GM12873 (cell line): Measurements from ENCODE around the gene ASPHD1.

Experiments used
- TF ChIP-seq, protein P1 (sequence below): IDR thresholded peaks from 2 replicates; pipeline ENCODE4 v1.5.1; 2012; ENCODE audit warnings: low read depth, mild to moderate bottlenecking, moderate library complexity, low read length, control low read depth; ENCODE audit not compliant: insufficient read depth; ENCODE audit errors: missing control alignments

The ASPHD1 gene, protein sequence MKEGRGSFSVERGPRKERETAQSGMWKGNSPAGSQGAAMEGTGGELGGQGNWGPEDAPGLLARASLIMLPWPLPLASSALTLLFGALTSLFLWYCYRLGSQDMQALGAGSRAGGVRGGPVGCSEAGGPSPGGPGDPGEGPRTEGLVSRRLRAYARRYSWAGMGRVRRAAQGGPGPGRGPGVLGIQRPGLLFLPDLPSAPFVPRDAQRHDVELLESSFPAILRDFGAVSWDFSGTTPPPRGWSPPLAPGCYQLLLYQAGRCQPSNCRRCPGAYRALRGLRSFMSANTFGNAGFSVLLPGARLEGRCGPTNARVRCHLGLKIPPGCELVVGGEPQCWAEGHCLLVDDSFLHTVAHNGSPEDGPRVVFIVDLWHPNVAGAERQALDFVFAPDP

DNA sequence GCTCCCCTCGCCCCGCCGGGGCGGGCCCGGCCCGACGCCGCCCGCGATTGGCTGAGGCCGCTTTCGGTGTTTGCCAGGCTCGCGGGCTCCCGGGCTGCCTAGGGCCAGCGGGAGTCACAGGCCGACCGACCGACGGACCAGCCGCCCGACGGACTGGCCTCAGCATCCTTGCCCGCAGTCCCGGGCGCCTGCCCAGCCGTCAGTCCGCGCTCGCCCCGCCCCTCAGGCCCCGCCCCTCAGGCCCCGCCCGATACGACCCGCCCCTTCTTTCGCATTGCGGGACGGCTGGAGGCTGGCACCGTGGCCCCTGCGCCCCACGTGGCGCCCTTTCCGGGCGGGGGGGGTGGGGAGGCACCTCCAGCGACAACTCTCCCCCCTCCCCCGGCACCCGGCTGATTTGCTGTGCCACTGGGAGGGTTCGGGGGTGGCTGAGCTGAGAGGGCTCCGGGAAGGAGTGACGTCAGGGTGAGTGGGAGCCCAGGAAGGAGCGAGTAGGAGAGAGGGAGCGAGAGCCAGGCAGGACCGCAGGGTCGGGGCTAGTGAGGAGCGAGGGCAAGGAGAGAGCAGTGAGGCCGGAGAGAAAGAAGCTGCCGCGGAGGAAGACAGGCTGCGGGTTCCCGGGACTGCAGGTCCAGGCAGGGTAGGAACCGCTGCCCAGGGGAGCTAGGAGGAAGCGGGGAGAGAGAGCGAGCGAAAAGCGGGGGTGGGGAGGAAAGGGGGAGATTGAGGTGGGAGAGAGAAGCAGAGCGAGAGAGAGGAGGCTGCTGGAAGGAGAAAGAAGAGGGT is at the start of gene ASPHD1:
Gene ASPHD1 (plus strand): TSS at position 387 of the 786 bp plus-strand sequence. CDS start 484 bp downstream, outside the sequence.
- TF ChIP-seq, protein P1, sequence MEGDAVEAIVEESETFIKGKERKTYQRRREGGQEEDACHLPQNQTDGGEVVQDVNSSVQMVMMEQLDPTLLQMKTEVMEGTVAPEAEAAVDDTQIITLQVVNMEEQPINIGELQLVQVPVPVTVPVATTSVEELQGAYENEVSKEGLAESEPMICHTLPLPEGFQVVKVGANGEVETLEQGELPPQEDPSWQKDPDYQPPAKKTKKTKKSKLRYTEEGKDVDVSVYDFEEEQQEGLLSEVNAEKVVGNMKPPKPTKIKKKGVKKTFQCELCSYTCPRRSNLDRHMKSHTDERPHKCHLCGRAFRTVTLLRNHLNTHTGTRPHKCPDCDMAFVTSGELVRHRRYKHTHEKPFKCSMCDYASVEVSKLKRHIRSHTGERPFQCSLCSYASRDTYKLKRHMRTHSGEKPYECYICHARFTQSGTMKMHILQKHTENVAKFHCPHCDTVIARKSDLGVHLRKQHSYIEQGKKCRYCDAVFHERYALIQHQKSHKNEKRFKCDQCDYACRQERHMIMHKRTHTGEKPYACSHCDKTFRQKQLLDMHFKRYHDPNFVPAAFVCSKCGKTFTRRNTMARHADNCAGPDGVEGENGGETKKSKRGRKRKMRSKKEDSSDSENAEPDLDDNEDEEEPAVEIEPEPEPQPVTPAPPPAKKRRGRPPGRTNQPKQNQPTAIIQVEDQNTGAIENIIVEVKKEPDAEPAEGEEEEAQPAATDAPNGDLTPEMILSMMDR = no peak

DNA sequence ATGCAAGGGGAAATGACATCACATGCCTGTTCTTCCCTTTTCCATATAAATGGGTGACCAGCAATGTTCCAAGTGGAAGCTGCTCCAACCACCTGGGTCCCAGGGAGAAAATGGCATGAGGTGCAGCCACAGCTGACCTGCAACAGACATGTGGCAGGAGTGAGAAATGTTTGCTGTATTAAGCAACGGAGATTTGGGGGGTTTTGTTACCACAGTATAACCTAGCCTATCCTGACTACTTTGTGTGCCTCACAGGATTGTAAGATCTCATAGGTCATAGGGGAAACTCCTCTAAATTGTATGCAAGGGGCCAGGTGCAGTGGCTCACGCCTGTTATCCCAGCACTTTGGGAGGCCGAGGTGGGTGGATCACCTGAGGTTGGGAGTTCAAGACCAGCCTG is 49.3 kb upstream of the ASPHD1 start:
- TF ChIP-seq, protein P1 = no peak

DNA sequence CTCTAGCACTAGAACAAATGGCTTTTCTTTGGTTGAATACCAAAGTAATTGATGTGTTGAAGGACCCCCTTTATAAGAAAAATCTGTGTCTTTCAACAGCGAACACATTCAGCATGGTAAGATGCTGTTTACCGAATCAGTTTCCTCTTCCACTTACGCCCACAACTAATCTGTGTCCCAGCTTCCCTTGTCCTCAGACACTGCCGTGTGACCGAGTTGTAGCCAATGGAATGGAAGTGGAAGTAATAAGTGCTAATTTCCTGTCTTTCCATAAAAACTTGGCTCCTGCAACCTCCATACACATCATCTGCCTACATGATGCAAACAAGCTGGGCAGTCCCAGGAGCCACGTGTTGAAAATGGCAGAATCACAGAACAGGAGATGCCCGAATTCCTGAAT is 47.6 kb upstream of the ASPHD1 start:
- TF ChIP-seq, protein P1 = no peak

DNA sequence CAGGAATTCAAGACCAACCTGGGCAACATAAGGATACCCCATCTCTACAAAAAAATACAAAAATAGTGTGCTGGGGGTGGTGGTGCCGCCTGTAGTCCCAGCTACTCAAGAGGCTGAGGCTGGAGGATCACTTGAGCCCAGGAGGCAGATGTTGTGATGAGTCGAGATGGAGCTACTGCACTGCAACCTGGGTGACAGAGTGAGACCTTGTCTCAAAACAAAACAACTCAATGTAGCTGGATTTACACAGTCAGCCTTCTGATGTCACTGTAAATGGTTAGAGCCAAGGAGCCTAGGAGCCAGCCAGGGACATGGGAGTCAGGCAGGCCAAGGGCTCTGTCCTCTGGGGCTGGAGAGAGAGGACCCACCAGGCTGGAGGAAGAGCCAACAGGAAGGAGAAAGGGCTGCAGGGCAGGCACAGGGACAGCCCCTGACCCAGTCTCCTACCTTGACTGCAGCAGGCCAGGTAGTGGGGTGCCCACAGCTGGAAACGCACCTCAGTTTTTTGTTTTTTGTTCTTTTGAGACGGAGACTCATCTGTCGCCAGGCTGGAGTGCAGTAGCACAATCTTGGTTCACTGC is 45.7 kb upstream of the ASPHD1 start:
- TF ChIP-seq, protein P1 = no peak

DNA sequence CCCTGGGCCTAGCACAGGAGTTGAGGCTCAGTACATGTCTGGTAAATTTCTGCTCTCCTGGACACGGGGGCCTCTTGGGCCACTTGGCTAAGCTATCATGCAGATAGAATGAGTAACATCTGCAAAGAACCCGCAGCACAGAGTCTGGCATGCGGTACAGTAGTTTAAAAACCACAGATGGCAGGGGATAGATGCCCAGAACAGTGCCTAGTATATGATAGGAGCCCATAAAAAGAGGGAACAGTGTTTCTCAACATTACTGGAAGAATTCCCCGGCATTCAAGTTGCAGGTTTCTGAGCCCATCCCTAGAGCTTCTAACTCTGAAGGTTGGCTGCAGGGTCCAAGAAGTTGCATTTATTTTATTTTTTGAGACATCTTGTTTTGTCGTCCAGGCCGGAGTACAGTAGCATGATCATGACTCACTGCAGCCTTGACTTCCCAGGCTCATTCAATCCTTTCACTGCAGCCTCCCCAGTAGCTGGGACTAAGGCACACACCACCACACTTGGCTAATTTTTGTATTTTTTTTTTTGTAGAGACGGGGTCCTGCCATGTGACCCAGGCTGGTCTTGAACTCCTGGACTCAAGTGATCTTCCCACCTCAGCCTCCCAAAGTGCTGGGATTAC is 43.0 kb upstream of the ASPHD1 start:
- TF ChIP-seq, protein P1 = no peak

DNA sequence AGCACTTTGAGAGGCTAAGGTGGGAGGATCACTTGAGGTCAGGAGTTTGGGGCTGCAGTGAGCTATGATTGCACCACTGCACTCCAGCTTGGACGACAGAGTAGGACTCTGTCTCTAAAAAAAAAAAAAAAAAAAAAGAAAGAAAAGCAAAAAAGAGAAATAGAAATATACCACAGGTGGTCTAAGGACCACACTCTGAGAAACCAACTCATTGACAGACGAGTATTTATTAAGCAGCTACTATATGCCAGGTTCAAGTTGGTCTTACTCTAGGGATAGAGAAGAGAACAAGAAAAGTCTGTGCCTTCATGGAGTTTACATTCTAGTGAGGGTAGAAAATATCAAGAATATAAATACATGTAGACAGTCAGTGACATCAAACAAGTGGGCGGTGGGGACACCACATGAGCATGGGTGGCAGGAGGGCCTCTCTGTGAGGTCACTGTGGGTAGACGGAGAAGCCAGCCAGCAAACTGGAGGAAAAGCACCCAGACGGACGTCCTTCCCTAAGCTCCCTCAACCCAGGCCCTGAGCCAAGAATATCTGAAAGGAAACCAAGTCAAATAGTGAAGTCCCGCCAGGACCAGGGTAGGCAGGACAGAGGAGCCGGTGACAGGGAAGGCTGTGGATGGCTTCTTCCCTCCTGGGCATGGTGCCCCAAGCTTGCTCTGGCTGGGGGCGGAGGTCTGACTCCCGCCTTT is 42.0 kb upstream of the ASPHD1 start:
- TF ChIP-seq, protein P1 = no peak

DNA sequence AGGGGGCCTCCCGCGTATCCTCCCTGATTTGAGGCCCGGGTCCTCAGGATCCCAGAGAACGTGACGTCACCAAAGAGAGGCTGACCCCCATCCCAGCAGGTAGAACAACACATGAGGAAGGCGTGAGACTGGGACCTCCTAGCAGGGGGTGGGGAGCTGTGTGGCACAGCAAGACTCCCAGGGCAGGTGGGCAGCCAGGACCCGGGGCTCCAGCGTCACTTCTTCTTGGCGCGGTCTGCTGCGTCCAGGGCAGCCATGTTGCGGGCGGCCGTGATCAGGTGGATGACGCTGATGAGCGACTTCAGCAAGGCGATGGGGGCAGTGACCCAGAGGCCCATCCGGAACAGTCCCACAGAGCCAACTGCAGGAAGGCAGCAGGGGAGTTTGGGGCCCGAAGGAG is 41.3 kb upstream of the ASPHD1 start:
- TF ChIP-seq, protein P1 = no peak
